Ishikawa (cell line): ENCODE results near the gene ARID3A.

Source experiments
- CEBPB ChIP-seq: IDR thresholded peaks from 2 replicates; pipeline ENCODE4 v1.6.1; 2012
- CREB1 ChIP-seq: IDR thresholded peaks from 2 replicates; pipeline ENCODE4 v1.6.1; 2012; ENCODE audit warnings: low read depth
- EGR1 ChIP-seq: IDR thresholded peaks from 2 replicates; pipeline ENCODE4 v1.6.1; 2012
- EP300 ChIP-seq: IDR thresholded peaks from 2 replicates; pipeline ENCODE4 v1.6.1; 2012; ENCODE audit warnings: borderline replicate concordance
- FOXM1 ChIP-seq: IDR thresholded peaks from 2 replicates; pipeline ENCODE4 v1.6.1; 2012; ENCODE audit warnings: low read depth, borderline replicate concordance
- NFIC ChIP-seq: IDR thresholded peaks from 2 replicates; pipeline ENCODE4 v1.6.1; 2012
- RAD21 ChIP-seq: IDR thresholded peaks from 2 replicates; pipeline ENCODE4 v1.6.1; 2012; ENCODE audit warnings: low read depth
- TAF1 ChIP-seq: IDR thresholded peaks from 2 replicates; pipeline ENCODE4 v1.6.1; 2012; ENCODE audit warnings: low read depth, mild to moderate bottlenecking
- TCF12 ChIP-seq: IDR thresholded peaks from 2 replicates; pipeline ENCODE4 v1.6.1; 2012; ENCODE audit warnings: low read depth
- TEAD4 ChIP-seq: IDR thresholded peaks from 2 replicates; pipeline ENCODE4 v1.6.1; 2012
- YY1 ChIP-seq: IDR thresholded peaks from 2 replicates; pipeline ENCODE4 v1.6.1; 2012; ENCODE audit warnings: low read depth
- ZBTB7A ChIP-seq: IDR thresholded peaks from 2 replicates; pipeline ENCODE4 v1.6.1; 2012; ENCODE audit warnings: low read depth
- TF ChIP-seq, protein P1 (sequence below): IDR thresholded peaks from 2 replicates; pipeline ENCODE4 v1.6.1; 2012; ENCODE audit warnings: low read depth, mild to moderate bottlenecking
- TF ChIP-seq, protein P2 (sequence below): IDR thresholded peaks from 2 replicates; pipeline ENCODE4 v1.6.1; 2012
- TF ChIP-seq, protein P3 (sequence below): IDR thresholded peaks from 2 replicates; pipeline ENCODE4 v1.6.1; 2012

Gene ARID3A

DNA sequence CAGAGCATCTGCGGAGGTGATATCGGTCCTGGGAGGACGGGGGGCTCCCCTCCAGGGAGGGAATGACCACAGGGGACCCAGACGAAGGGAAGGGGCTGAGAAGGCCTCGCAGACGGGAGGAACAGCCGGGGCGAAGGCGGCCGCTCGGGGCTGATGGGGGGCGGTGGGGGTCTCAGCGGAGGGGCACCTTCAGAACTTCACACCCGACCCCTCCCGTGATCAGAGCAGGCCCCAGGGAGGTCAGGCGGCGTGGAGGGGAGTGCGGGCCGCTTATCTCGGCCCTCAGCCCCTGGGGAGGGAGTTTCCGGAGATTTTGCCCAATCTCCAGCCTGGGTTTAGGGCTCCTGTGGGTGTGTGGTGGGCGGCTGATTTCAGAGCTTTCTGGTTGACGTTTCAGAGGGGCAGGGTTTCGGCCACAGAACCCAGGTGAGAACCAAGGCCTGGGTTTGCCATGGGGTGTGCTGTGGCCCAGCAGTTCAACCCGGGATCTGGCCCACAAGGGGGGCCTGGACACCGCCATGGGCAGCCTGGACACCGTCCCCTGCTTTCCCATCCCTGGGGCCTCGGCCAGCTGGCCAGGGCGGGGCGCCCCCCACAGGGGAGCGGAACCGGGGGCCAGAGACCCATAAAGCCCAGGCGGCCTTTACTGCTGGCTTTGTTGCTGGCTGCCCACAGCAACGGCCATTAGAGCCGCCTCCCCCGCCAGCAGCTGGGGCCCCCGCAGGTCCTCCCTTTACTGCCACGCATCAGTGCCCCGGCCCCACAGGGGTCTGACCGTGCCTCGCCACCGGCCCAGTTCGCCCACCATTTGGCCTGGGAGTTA, 29.0 kb downstream of the ARID3A start:
- TF ChIP-seq TEAD4 (peak; percentile 58; the same call in 1 of the 2 replicates), EP300 (peak; percentile 91), CEBPB (no peak), EGR1 (peak; percentile 84), YY1 (peak; percentile 76), CREB1 (no peak), RAD21 (no peak), ZBTB7A (peak; percentile 51), TAF1 (no peak), NFIC (peak; percentile 89), TCF12 (peak; percentile 96), FOXM1 (peak; percentile 67; the same call in 1 of the 2 replicates)
- TF ChIP-seq, protein P1, sequence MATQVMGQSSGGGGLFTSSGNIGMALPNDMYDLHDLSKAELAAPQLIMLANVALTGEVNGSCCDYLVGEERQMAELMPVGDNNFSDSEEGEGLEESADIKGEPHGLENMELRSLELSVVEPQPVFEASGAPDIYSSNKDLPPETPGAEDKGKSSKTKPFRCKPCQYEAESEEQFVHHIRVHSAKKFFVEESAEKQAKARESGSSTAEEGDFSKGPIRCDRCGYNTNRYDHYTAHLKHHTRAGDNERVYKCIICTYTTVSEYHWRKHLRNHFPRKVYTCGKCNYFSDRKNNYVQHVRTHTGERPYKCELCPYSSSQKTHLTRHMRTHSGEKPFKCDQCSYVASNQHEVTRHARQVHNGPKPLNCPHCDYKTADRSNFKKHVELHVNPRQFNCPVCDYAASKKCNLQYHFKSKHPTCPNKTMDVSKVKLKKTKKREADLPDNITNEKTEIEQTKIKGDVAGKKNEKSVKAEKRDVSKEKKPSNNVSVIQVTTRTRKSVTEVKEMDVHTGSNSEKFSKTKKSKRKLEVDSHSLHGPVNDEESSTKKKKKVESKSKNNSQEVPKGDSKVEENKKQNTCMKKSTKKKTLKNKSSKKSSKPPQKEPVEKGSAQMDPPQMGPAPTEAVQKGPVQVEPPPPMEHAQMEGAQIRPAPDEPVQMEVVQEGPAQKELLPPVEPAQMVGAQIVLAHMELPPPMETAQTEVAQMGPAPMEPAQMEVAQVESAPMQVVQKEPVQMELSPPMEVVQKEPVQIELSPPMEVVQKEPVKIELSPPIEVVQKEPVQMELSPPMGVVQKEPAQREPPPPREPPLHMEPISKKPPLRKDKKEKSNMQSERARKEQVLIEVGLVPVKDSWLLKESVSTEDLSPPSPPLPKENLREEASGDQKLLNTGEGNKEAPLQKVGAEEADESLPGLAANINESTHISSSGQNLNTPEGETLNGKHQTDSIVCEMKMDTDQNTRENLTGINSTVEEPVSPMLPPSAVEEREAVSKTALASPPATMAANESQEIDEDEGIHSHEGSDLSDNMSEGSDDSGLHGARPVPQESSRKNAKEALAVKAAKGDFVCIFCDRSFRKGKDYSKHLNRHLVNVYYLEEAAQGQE: no peak
- TF ChIP-seq, protein P2, sequence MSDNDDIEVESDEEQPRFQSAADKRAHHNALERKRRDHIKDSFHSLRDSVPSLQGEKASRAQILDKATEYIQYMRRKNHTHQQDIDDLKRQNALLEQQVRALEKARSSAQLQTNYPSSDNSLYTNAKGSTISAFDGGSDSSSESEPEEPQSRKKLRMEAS: peak; percentile 30; the same call in 1 of the 2 replicates
- TF ChIP-seq, protein P3, sequence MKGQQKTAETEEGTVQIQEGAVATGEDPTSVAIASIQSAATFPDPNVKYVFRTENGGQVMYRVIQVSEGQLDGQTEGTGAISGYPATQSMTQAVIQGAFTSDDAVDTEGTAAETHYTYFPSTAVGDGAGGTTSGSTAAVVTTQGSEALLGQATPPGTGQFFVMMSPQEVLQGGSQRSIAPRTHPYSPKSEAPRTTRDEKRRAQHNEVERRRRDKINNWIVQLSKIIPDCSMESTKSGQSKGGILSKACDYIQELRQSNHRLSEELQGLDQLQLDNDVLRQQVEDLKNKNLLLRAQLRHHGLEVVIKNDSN: no peak

DNA sequence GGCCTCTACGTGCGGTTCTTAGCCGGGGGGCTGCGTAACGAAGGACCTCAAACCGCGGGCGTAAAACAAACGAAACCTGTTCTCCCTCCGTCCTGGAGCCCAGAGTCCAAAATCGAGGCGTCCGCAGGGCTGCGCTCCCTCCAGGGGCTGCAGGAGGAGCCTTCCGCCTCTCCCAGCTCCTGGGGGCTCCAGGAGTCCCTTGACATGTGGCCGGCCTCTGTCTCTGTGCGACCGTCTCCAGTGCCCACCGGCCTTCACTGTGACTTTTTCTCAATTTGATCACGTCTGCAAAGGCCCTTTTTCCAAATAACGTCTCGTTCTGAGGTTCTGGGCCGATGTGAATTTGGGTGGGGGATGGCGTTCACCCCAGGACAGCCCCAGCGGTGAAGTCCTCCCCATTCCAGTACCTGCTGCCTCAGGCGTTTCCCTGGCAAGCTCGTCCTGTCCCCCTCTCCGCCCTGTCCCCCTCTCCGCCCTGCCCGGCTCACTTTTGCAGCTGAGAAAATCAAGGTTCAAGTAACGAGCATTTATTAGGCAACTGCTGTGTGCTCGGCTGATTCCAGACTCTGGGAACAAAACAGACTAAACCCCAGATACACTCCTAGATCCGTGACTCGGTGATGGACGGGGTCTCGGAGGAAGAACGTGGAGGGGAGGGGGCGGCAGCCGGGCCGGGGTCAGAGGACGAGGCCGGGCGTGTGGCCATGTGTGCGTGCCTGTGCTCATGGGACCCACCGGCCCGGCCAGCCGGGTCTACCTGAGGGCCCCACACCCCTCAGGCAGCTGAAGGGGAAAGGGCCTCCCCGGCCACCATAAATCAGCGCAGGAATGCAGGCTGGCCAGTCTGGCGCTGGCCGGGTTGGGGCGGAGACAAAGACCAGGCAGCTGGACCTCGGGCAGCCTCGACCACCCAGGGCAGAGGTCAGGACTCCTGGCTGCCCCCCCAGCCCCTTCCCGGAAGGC, 30.2 kb downstream of the ARID3A start:
- TF ChIP-seq TAF1 (no peak), NFIC (peak; percentile 50; the same call in 1 of the 2 replicates), YY1 (peak; percentile 40; the same call in 1 of the 2 replicates), EGR1 (no peak), CREB1 (no peak), EP300 (peak; percentile 87), ZBTB7A (peak; percentile 100), FOXM1 (0 out of 2 replicates have a peak, but pooled peaks have one; percentile 14), TEAD4 (peak; percentile 96), RAD21 (no peak; the same call in 1 of the 2 replicates), CEBPB (no peak), TCF12 (peak; percentile 96)
- TF ChIP-seq, protein P1: no peak
- TF ChIP-seq, protein P3: no peak; the same call in 1 of the 2 replicates
- TF ChIP-seq, protein P2: peak; percentile 66; the same call in 1 of the 2 replicates

DNA sequence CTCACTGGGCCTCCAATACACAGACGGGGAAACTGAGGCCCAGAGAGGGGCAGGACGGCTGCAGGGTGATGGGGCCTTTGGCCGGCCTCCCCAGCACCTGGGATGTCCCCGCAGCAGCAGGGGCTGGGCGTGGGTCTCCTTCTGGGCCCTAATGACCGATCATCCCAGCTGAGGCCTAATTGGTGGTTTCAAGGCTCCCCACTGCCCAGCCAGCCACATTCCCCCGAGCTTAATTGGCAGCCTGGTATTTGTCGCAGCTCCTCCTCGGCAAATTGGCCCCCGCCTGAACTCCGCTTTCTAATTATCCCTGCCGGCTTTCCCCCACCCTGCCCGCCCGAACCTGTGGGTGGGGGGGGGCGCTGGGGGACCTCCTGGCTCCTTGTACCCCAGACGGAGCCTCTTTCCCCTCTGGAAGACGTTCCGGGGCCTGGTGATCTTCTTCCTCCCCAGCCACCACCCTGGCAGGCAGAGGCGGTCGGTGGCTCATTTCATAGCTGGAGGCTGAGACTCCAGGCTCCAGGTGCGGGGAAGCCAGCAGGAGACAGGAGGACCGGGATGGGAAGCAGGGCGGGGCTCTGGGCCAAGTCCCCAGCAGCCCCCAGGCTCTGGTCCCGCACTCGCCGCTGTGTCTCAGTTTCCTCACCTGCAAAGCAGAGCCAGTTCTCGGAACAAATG, 31.1 kb downstream of the ARID3A start:
- no peak for TF ChIP-seq CREB1
- no peak for TF ChIP-seq CEBPB
- no peak for TF ChIP-seq FOXM1
- TF ChIP-seq, protein P2: no peak
- peak; percentile 82 for TF ChIP-seq TCF12
- TF ChIP-seq YY1: no peak
- TF ChIP-seq TEAD4: peak; percentile 93
- TF ChIP-seq ZBTB7A: peak; percentile 90
- TF ChIP-seq EGR1: no peak
- TF ChIP-seq, protein P3: peak; percentile 54
- no peak for TF ChIP-seq RAD21
